ENCODE measurements around the gene KSR2.

The KSR2 gene

GRCh38 chr12:117884161-117884560, 84.6 kb downstream of the KSR2 start:
- TF ChIP-seq EZH2phosphoT487 (IDR thresholded peaks at IDR 0.05; ENCODE audit: borderline replicate concordance, low read length): no peak
- no peak for TF ChIP-seq CTCF (IDR thresholded peaks at IDR 0.05; ENCODE audit: low read depth, low read length, poor library complexity, severe bottlenecking)
- Histone ChIP-seq H3K4me2 (ENCODE audit: low read length) (no peak overlapping the region), H3K9me2 (replicated peaks; ENCODE audit: control insufficient read depth, low read length) (no peaks in the 10 kb centered on the region), H4K20me1 (ENCODE audit: control insufficient read depth, insufficient read depth, low read depth, low read length) (no peaks in the 10 kb centered on the region), H3K4me3 (ENCODE audit: low read length) (no peak overlapping the region), H3K27ac (ENCODE audit: low read depth, low read length) (no peak overlapping the region), H3K4me1 (ENCODE audit: control insufficient read depth, low read length) (peaks cover 4% of the 10 kb centered on the region), H3F3A (ENCODE audit: control insufficient read depth, insufficient read depth) (no peaks in the 10 kb centered on the region), H3K36me3 (ENCODE audit: control insufficient read depth, low read length) (no peaks in the 10 kb centered on the region), H3K27me3 (ENCODE audit: control insufficient read depth, low read length) (0 out of 2 replicates have a peak, but pooled peaks cover 3% of the 10 kb centered on the region), H3K79me2 (ENCODE audit: control insufficient read depth, low read length) (no peaks in the 10 kb centered on the region), H3K9me3 (ENCODE audit: control insufficient read depth, insufficient read depth, low read length) (no peaks in the 10 kb centered on the region)

DNA sequence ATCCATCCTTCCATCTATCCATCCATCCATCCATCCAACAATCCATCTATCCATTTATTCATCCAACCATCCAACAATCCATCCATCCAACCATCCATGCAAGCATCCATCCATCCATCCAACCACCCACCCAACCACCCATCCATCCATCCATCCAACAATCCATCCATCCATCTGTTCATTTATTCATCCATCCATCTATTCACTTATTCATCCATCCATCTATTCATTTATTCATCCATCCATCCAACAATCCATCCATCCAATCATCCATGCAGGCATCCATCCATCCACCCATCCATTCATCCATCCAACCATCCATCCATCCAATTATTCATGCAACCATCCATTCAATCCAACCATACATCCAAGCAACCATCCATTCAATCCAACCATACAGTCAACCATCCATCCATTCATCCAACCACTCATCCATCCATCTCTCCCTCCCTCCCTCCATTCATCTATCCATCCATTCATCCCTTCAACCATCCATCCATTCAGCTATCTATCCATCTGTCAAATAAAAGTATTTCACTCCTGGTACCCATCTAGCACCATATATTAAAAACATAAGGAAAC, 86.1 kb downstream of the KSR2 start:
- Histone ChIP-seq H4K20me1 (ENCODE audit: control insufficient read depth, insufficient read depth, low read depth, low read length) (no peaks in the 10 kb centered on the region), H3K36me3 (ENCODE audit: control insufficient read depth, low read length) (no peaks in the 10 kb centered on the region), H3K4me2 (ENCODE audit: low read length) (no peak overlapping the region), H3K9me3 (ENCODE audit: control insufficient read depth, insufficient read depth, low read length) (no peaks in the 10 kb centered on the region), H3K27me3 (ENCODE audit: control insufficient read depth, low read length) (peaks cover 9% of the 10 kb centered on the region), H3K4me1 (ENCODE audit: control insufficient read depth, low read length) (no peaks in the 10 kb centered on the region), H3K9me2 (replicated peaks; ENCODE audit: control insufficient read depth, low read length) (no peaks in the 10 kb centered on the region), H3F3A (ENCODE audit: control insufficient read depth, insufficient read depth) (no peaks in the 10 kb centered on the region), H3K27ac (ENCODE audit: low read depth, low read length) (no peak overlapping the region), H3K4me3 (ENCODE audit: low read length) (no peak overlapping the region), H3K79me2 (ENCODE audit: control insufficient read depth, low read length) (no peaks in the 10 kb centered on the region)
- no peak for TF ChIP-seq EZH2phosphoT487 (IDR thresholded peaks at IDR 0.05; ENCODE audit: borderline replicate concordance, low read length)
- TF ChIP-seq CTCF (IDR thresholded peaks at IDR 0.05; ENCODE audit: low read depth, low read length, poor library complexity, severe bottlenecking): no peak

GRCh38 chr12:117882181-117882580, 86.6 kb downstream of the KSR2 start:
- H3K79me2 ChIP-seq (ENCODE audit: control insufficient read depth, low read length): no peaks in the 10 kb centered on the region
- H3K4me1 ChIP-seq (ENCODE audit: control insufficient read depth, low read length): no peaks in the 10 kb centered on the region
- H3K9me3 ChIP-seq (ENCODE audit: control insufficient read depth, insufficient read depth, low read length): no peaks in the 10 kb centered on the region
- H3K36me3 ChIP-seq (ENCODE audit: control insufficient read depth, low read length): no peaks in the 10 kb centered on the region
- no peak overlapping the region for H3K27ac ChIP-seq (ENCODE audit: low read depth, low read length)
- peaks cover 11% of the 10 kb centered on the region for H3K27me3 ChIP-seq (ENCODE audit: control insufficient read depth, low read length)
- H3F3A ChIP-seq (ENCODE audit: control insufficient read depth, insufficient read depth): no peaks in the 10 kb centered on the region
- H3K4me2 ChIP-seq (ENCODE audit: low read length): no peak overlapping the region
- TF ChIP-seq EZH2phosphoT487 (IDR thresholded peaks at IDR 0.05; ENCODE audit: borderline replicate concordance, low read length): no peak
- TF ChIP-seq CTCF (IDR thresholded peaks at IDR 0.05; ENCODE audit: low read depth, low read length, poor library complexity, severe bottlenecking): no peak
- H3K4me3 ChIP-seq (ENCODE audit: low read length): no peak overlapping the region
- no peaks in the 10 kb centered on the region for H3K9me2 ChIP-seq (replicated peaks; ENCODE audit: control insufficient read depth, low read length)
- no peaks in the 10 kb centered on the region for H4K20me1 ChIP-seq (ENCODE audit: control insufficient read depth, insufficient read depth, low read depth, low read length)
